ENCODE results near the gene DMKN.

DNA sequence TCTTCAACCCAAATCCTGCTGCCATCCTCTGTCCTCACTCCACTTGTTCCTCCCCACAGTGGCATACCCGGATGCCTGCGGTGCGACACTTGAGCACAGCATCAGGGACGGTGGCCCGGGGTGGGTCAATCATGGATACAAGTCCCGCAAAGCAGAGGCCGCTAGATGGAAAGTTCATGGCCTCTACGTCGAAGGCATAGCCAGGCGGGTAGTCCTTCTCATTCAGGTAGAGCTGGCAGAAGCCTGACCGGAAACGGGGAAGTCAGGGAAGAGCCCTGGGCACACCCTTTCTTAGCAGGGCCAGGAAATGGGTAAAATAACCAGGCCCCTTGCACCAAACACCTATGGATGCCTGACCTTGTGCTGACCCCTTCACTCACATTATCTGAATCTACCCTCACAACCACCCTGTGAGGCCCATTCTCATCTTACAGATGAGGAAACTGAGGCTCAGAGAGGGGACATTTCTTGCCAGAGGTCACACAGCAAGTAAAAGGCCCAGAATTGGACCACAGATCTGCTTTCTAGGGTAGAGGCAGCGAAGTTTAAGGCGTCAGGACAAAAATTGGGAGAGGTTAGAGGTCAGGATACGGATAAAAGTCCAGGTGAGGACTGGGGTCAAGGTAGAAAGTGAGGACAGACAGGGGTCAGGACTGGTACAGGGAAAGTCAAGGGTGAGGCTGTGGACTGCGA is 43.5 kb upstream of the DMKN start:
- TF ChIP-seq, protein P1, sequence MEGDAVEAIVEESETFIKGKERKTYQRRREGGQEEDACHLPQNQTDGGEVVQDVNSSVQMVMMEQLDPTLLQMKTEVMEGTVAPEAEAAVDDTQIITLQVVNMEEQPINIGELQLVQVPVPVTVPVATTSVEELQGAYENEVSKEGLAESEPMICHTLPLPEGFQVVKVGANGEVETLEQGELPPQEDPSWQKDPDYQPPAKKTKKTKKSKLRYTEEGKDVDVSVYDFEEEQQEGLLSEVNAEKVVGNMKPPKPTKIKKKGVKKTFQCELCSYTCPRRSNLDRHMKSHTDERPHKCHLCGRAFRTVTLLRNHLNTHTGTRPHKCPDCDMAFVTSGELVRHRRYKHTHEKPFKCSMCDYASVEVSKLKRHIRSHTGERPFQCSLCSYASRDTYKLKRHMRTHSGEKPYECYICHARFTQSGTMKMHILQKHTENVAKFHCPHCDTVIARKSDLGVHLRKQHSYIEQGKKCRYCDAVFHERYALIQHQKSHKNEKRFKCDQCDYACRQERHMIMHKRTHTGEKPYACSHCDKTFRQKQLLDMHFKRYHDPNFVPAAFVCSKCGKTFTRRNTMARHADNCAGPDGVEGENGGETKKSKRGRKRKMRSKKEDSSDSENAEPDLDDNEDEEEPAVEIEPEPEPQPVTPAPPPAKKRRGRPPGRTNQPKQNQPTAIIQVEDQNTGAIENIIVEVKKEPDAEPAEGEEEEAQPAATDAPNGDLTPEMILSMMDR (IDR thresholded peaks at IDR 0.05; ENCODE audit: insufficient read depth, low read length): no peak
- no peak for TF ChIP-seq POLR2AphosphoS5 (IDR thresholded peaks at IDR 0.05; ENCODE audit: low read depth)

All from HL-60 (cell line).